Trophoblast cell (in vitro differentiated cells and primary cell): ENCODE data around the gene KCNJ16.

Experiments used
- DNase-seq, 2 donors: peaks; one replicate each; pipeline ENCODE4 v3.0.0-alpha.2; 2016
- H2AFZ ChIP-seq: 2 replicates; pipeline ENCODE4 v1.6.1; 2013; ENCODE audit warnings: low read length, moderate library complexity, mild to moderate bottlenecking; ENCODE audit not compliant: insufficient read depth, poor library complexity
- H2AK5ac ChIP-seq: 2 replicates; pipeline ENCODE4 v1.6.1; 2013; ENCODE audit warnings: mild to moderate bottlenecking, low read length
- H2BK120ac ChIP-seq: 2 replicates; pipeline ENCODE4 v1.6.1; 2013; ENCODE audit warnings: low read length, mild to moderate bottlenecking, moderate library complexity; ENCODE audit not compliant: insufficient read depth, poor library complexity
- H2BK12ac ChIP-seq: 2 replicates; pipeline ENCODE4 v1.6.1; 2013; ENCODE audit warnings: mild to moderate bottlenecking, low read length, moderate library complexity
- H2BK5ac ChIP-seq: 2 replicates; pipeline ENCODE4 v1.6.1; 2013; ENCODE audit warnings: low read length, low read depth, moderate library complexity, mild to moderate bottlenecking; ENCODE audit not compliant: poor library complexity
- H3K14ac ChIP-seq: 2 replicates; pipeline ENCODE4 v1.6.1; 2013; ENCODE audit warnings: mild to moderate bottlenecking, low read length
- H3K18ac ChIP-seq: 2 replicates; pipeline ENCODE4 v1.6.1; 2013; ENCODE audit warnings: mild to moderate bottlenecking, low read length
- H3K23ac ChIP-seq: 2 replicates; pipeline ENCODE4 v1.6.1; 2013; ENCODE audit warnings: low read length
- H3K27ac ChIP-seq: 2 replicates; pipeline ENCODE4 v1.5.1; 2013; ENCODE audit warnings: low read depth, mild to moderate bottlenecking, inconsistent platforms, low read length, moderate library complexity
- H3K27me3 ChIP-seq: 2 replicates; pipeline ENCODE4 v1.6.1; 2013; ENCODE audit warnings: inconsistent platforms, mild to moderate bottlenecking, low read length, moderate library complexity; ENCODE audit not compliant: insufficient read depth
- H3K36me3 ChIP-seq, 2 experiments: 1 replicate in 1 of 2; 2 replicates in 1 of 2; pipeline ENCODE4 v1.6.1; 2013; ENCODE audit warnings: low read length in 2 of 2, mild to moderate bottlenecking in 2 of 2, moderate library complexity in 1 of 2; ENCODE audit not compliant: insufficient read depth in 2 of 2, control insufficient read depth in 1 of 2
- H3K4ac ChIP-seq: 2 replicates; pipeline ENCODE4 v1.6.1; 2013; ENCODE audit warnings: low read depth, mild to moderate bottlenecking, low read length, moderate library complexity
- H3K4me1 ChIP-seq, 2 experiments: 1 replicate in 1 of 2; 2 replicates in 1 of 2; pipeline ENCODE4 v1.6.1; 2013; ENCODE audit warnings: low read length in 2 of 2, mild to moderate bottlenecking in 2 of 2, moderate library complexity in 1 of 2; ENCODE audit not compliant: insufficient read depth in 2 of 2, control insufficient read depth in 1 of 2
- H3K4me2 ChIP-seq: 2 replicates; pipeline ENCODE4 v1.6.1; 2013; ENCODE audit warnings: inconsistent platforms, mild to moderate bottlenecking, low read length, moderate library complexity
- H3K4me3 ChIP-seq: 2 replicates; pipeline ENCODE4 v1.5.1; 2013; ENCODE audit warnings: mild to moderate bottlenecking, low read depth, low read length, inconsistent platforms
- H3K79me1 ChIP-seq: one replicate; pipeline ENCODE4 v1.6.1; 2013; ENCODE audit warnings: low read length
- H3K79me2 ChIP-seq: 2 replicates; pipeline ENCODE4 v1.6.1; 2013; ENCODE audit warnings: low read length, mild to moderate bottlenecking; ENCODE audit not compliant: control insufficient read depth, insufficient read depth, poor library complexity
- H3K9ac ChIP-seq: 2 replicates; pipeline ENCODE4 v1.6.1; 2013; ENCODE audit warnings: mild to moderate bottlenecking, low read length
- H3K9me3 ChIP-seq: 2 replicates; pipeline ENCODE4 v1.6.1; 2013; ENCODE audit warnings: low read depth, mild to moderate bottlenecking, control low read depth, inconsistent platforms, low read length; ENCODE audit not compliant: insufficient read depth
- H4K12ac ChIP-seq: 2 replicates; pipeline ENCODE4 v1.6.1; 2013; ENCODE audit warnings: low read depth, mild to moderate bottlenecking, low read length, moderate library complexity
- H4K8ac ChIP-seq: 2 replicates; pipeline ENCODE4 v1.6.1; 2013; ENCODE audit warnings: low read depth, mild to moderate bottlenecking, low read length, moderate library complexity
- H4K91ac ChIP-seq: one replicate; pipeline ENCODE4 v1.6.1; 2013; ENCODE audit warnings: low read depth, mild to moderate bottlenecking, low read length, moderate library complexity
- WGBS: extraction: QIAGEN DNeasy Blood & Tissue Kit; methylation state at CpG from one replicate; pipeline ENCODE4 v1.1.7; 2013; ENCODE audit warnings: missing lambda C conversion rate; ENCODE audit not compliant: insufficient read length, insufficient coverage; ENCODE audit errors: extremely low coverage; 5-methylcytosine and 5-hydroxymethylcytosine counted together

The KCNJ16 gene

GRCh38 chr17:70128727-70129238, 53.8 kb downstream of the KCNJ16 start:
- Histone ChIP-seq H3K23ac (no peak overlapping the region), H3K27ac (no peak overlapping the region), H3K9ac (no peak overlapping the region), H4K12ac (no peak overlapping the region), H2AFZ (no peak overlapping the region), H4K8ac (no peak overlapping the region), H2AK5ac (no peak overlapping the region), H3K36me3 (peaks cover 0 to 1% of the 10 kb centered on the region in 2 experiments), H2BK120ac (no peak overlapping the region), H3K4me1 (peaks cover 5 to 7% of the 10 kb centered on the region in 2 experiments), H3K9me3 (peaks cover 3% of the 10 kb centered on the region), H3K79me2 (peaks cover 2% of the 10 kb centered on the region), H3K79me1 (peaks cover 2% of the 10 kb centered on the region), H3K18ac (no peak overlapping the region), H3K4me2 (no peak overlapping the region), H3K4me3 (no peak overlapping the region), H3K4ac (no peak overlapping the region), H3K27me3 (no peaks in the 10 kb centered on the region), H4K91ac (peak overlapping the region; percentile 3), H3K14ac (no peak overlapping the region), H2BK12ac (no peak overlapping the region), H2BK5ac (no peak overlapping the region)
- no peak for DNase-seq
- no CpG with 5 or more reads among the region's 23 CpGs for WGBS

GRCh38 chr17:70130289-70130688, 55.3 kb downstream of the KCNJ16 start:
- H3K9ac ChIP-seq: no peak overlapping the region
- no peak overlapping the region for H4K8ac ChIP-seq
- DNase-seq: no peak
- H2AFZ ChIP-seq: no peak overlapping the region
- H3K36me3 ChIP-seq: peaks cover 0 to 1% of the 10 kb centered on the region in 2 experiments
- H3K4me3 ChIP-seq: no peak overlapping the region
- no peak overlapping the region for H2BK120ac ChIP-seq
- peaks cover 2% of the 10 kb centered on the region for H3K79me2 ChIP-seq
- no peak overlapping the region for H2BK5ac ChIP-seq
- H3K9me3 ChIP-seq: peaks cover 3% of the 10 kb centered on the region
- H3K4ac ChIP-seq: no peak overlapping the region
- H2AK5ac ChIP-seq: no peak overlapping the region
- H3K18ac ChIP-seq: no peak overlapping the region
- no peak overlapping the region for H4K91ac ChIP-seq
- no peaks in the 10 kb centered on the region for H3K27me3 ChIP-seq
- H3K4me1 ChIP-seq: peaks cover 5 to 7% of the 10 kb centered on the region in 2 experiments
- H3K27ac ChIP-seq: no peak overlapping the region
- no peak overlapping the region for H2BK12ac ChIP-seq
- H3K79me1 ChIP-seq: peaks cover 2% of the 10 kb centered on the region
- no peak overlapping the region for H3K14ac ChIP-seq
- no peak overlapping the region for H3K23ac ChIP-seq
- WGBS: no CpG with 5 or more reads among the region's 3 CpGs
- no peak overlapping the region for H3K4me2 ChIP-seq
- no peak overlapping the region for H4K12ac ChIP-seq

- no peak overlapping the region for H3K27ac ChIP-seq
- no peak overlapping the region for H2BK120ac ChIP-seq
- peaks cover 0 to 1% of the 10 kb centered on the region in 2 experiments for H3K36me3 ChIP-seq
- H3K9ac ChIP-seq: peak overlapping the region; percentile 15
- no peak overlapping the region for H3K23ac ChIP-seq
- H4K91ac ChIP-seq: no peak overlapping the region
- H3K4me2 ChIP-seq: no peak overlapping the region
- no peak overlapping the region for H4K12ac ChIP-seq
- H3K79me1 ChIP-seq: peaks cover under 1% of the 10 kb centered on the region
- no peak overlapping the region for H2AK5ac ChIP-seq
- DNase-seq: no peak
- peaks cover 3% of the 10 kb centered on the region for H3K9me3 ChIP-seq
- H2BK5ac ChIP-seq: no peak overlapping the region
- no peak overlapping the region for H2AFZ ChIP-seq
- no peak overlapping the region for H3K4ac ChIP-seq
- H3K14ac ChIP-seq: no peak overlapping the region
- peaks cover under 1% of the 10 kb centered on the region for H3K79me2 ChIP-seq
- H4K8ac ChIP-seq: no peak overlapping the region
- no peaks in the 10 kb centered on the region for H3K27me3 ChIP-seq
- H2BK12ac ChIP-seq: no peak overlapping the region
- peaks cover under 1 to 2% of the 10 kb centered on the region in 2 experiments for H3K4me1 ChIP-seq
- no peak overlapping the region for H3K18ac ChIP-seq
- no CpG with 5 or more reads among the region's 11 CpGs for WGBS
- no peak overlapping the region for H3K4me3 ChIP-seq
Measured at GRCh38 chr17:70132505-70132904, 57.5 kb downstream of the KCNJ16 start.

- Histone ChIP-seq H4K12ac (no peak overlapping the region), H2BK5ac (no peak overlapping the region), H2BK120ac (no peak overlapping the region), H3K4me2 (no peak overlapping the region), H4K8ac (no peak overlapping the region), H4K91ac (no peak overlapping the region), H3K27me3 (no peaks in the 10 kb centered on the region), H3K4ac (no peak overlapping the region), H3K14ac (no peak overlapping the region), H3K18ac (no peak overlapping the region), H3K79me1 (no peaks in the 10 kb centered on the region), H3K9me3 (peaks cover 3% of the 10 kb centered on the region), H3K4me3 (no peak overlapping the region), H2AFZ (no peak overlapping the region), H3K4me1 (peaks cover 2% of the 10 kb centered on the region in 2 experiments), H2BK12ac (no peak overlapping the region), H3K79me2 (no peaks in the 10 kb centered on the region), H3K9ac (no peak overlapping the region), H3K23ac (no peak overlapping the region), H3K27ac (no peak overlapping the region), H3K36me3 (no peaks in the 10 kb centered on the region), H2AK5ac (no peak overlapping the region)
- DNase-seq: no peak
- WGBS: no CpG with 5 or more reads among the region's 8 CpGs
Measured at GRCh38 chr17:70134042-70134441, 59.0 kb downstream of the KCNJ16 start.
